Measurements from ENCODE around the gene C14orf132.

The C14orf132 gene

GRCh38 chr14:96091149-96091693 lies 52.1 kb downstream of the C14orf132 start:
- no peaks in the 10 kb centered on the region for H3K36me3 ChIP-seq (ENCODE audit: insufficient read depth, low read length)
- no peak overlapping the region for H2AFZ ChIP-seq (ENCODE audit: low read depth, low read length)
- no peak overlapping the region for H3K27ac ChIP-seq (ENCODE audit: low read length)
- H3K4me1 ChIP-seq (ENCODE audit: insufficient read depth, low read length) = no peaks in the 10 kb centered on the region
- no peaks in the 10 kb centered on the region for H3K27me3 ChIP-seq (ENCODE audit: insufficient read depth, low read length, poor library complexity)
- no peak overlapping the region for H3K9ac ChIP-seq (ENCODE audit: low read depth, low read length)
- no peak for TF ChIP-seq CTCF (IDR thresholded peaks at IDR 0.05; ENCODE audit: borderline replicate concordance, extremely low read depth, low read length, poor library complexity, severe bottlenecking)
- no peak for TF ChIP-seq EZH2 (IDR thresholded peaks at IDR 0.05; ENCODE audit: borderline replicate concordance, low read depth, low read length, severe bottlenecking)
- ATAC-seq (ENCODE audit: insufficient read depth, low read depth) = no peak
- no peaks in the 10 kb centered on the region for H4K20me1 ChIP-seq (ENCODE audit: insufficient read depth, low read length)
- H3K4me3 ChIP-seq (ENCODE audit: low read depth in 1 of 2, low read length in 2 of 2) = no peak overlapping the region
- no peaks in the 10 kb centered on the region for H3K9me3 ChIP-seq (ENCODE audit: insufficient read depth, low read length, severe bottlenecking)
- no peak for DNase-seq
- no peak overlapping the region for H3K4me2 ChIP-seq (ENCODE audit: insufficient read depth, low read length)
- no peaks in the 10 kb centered on the region for H3K79me2 ChIP-seq (ENCODE audit: insufficient read depth, low read length)

GRCh38 chr14:96091941-96092411 lies 52.8 kb downstream of the C14orf132 start:
- Histone ChIP-seq H3K79me2 (ENCODE audit: insufficient read depth, low read length) (no peaks in the 10 kb centered on the region), H3K27me3 (ENCODE audit: insufficient read depth, low read length, poor library complexity) (no peaks in the 10 kb centered on the region), H3K9ac (ENCODE audit: low read depth, low read length) (no peak overlapping the region), H3K27ac (ENCODE audit: low read length) (no peak overlapping the region), H3K36me3 (ENCODE audit: insufficient read depth, low read length) (no peaks in the 10 kb centered on the region), H4K20me1 (ENCODE audit: insufficient read depth, low read length) (no peaks in the 10 kb centered on the region), H2AFZ (ENCODE audit: low read depth, low read length) (no peak overlapping the region), H3K4me1 (ENCODE audit: insufficient read depth, low read length) (no peaks in the 10 kb centered on the region), H3K4me2 (ENCODE audit: insufficient read depth, low read length) (no peak overlapping the region), H3K4me3 (ENCODE audit: low read depth in 1 of 2, low read length in 2 of 2) (no peak overlapping the region), H3K9me3 (ENCODE audit: insufficient read depth, low read length, severe bottlenecking) (no peaks in the 10 kb centered on the region)
- DNase-seq (no peak), ATAC-seq (ENCODE audit: insufficient read depth, low read depth) (no peak)
- TF ChIP-seq CTCF (IDR thresholded peaks at IDR 0.05; ENCODE audit: borderline replicate concordance, extremely low read depth, low read length, poor library complexity, severe bottlenecking) (no peak), EZH2 (IDR thresholded peaks at IDR 0.05; ENCODE audit: borderline replicate concordance, low read depth, low read length, severe bottlenecking) (no peak)

DNA sequence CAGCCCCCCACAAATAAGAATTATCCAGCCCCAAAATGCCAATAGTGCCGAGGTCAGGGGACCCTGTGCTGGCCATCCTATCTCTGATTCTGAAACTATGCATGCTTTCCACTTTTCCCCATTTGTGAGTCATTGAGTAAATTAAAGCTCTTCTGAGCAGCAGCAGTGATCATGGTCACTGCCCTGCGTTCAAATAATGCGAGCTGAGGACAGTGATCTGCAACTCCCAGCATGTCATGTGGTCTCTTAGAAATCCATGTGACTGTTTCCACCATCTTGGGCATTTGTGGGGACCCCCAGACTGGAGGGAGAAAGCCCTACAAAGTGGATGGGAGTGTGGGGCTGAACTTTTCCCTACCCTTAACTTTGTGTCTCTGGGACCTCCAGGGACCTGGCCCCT lies 53.8 kb downstream of the C14orf132 start:
- Histone ChIP-seq H4K20me1 (ENCODE audit: insufficient read depth, low read length) (no peaks in the 10 kb centered on the region), H3K79me2 (ENCODE audit: insufficient read depth, low read length) (no peaks in the 10 kb centered on the region), H3K9me3 (ENCODE audit: insufficient read depth, low read length, severe bottlenecking) (no peaks in the 10 kb centered on the region), H3K27me3 (ENCODE audit: insufficient read depth, low read length, poor library complexity) (no peaks in the 10 kb centered on the region), H2AFZ (ENCODE audit: low read depth, low read length) (no peak overlapping the region), H3K36me3 (ENCODE audit: insufficient read depth, low read length) (no peaks in the 10 kb centered on the region), H3K4me1 (ENCODE audit: insufficient read depth, low read length) (no peaks in the 10 kb centered on the region), H3K4me2 (ENCODE audit: insufficient read depth, low read length) (no peak overlapping the region), H3K27ac (ENCODE audit: low read length) (no peak overlapping the region), H3K9ac (ENCODE audit: low read depth, low read length) (no peak overlapping the region), H3K4me3 (ENCODE audit: low read depth in 1 of 2, low read length in 2 of 2) (no peak overlapping the region)
- TF ChIP-seq EZH2 (IDR thresholded peaks at IDR 0.05; ENCODE audit: borderline replicate concordance, low read depth, low read length, severe bottlenecking) (no peak), CTCF (IDR thresholded peaks at IDR 0.05; ENCODE audit: borderline replicate concordance, extremely low read depth, low read length, poor library complexity, severe bottlenecking) (no peak)
- ATAC-seq (ENCODE audit: insufficient read depth, low read depth) (no peak), DNase-seq (no peak)
